T-cell (primary cell): ENCODE measurements around the gene GABPB2. TPM values are rescaled to one million over a fixed set of nuclear protein-coding genes. Genes with fewer than 3 reads are reported as not detected.
A peak's percentile ranks its signal among the peaks of the same experiment; 100 is the strongest.

Experiments
- ATAC-seq, 4 experiments: fragments of 200-7000 bp in 3 of 4; fragments of 150-1000 bp in 1 of 4; cut with Tn5 transposase; replicated peaks in 1 of 4; 1 replicate in 3 of 4; 2 replicates in 1 of 4; pipeline ENCODE4 v1.10.0; 2021; ENCODE audit warnings: moderate library complexity in 3 of 4, mild to moderate bottlenecking in 2 of 4, moderate number of reproducible peaks in 1 of 4
- CTCF ChIA-PET, 2 donors: fragments of 300-600 bp; sonication (Branson Sonifier 250); formaldehyde crosslinking; loops; one replicate each; lab custom pipeline; 2022; ENCODE audit warnings: antibody characterized with exemption in 2 of 2; lab: Charles Lee
- POLR2A ChIA-PET, 2 donors: fragments of 300-600 bp; sonication (Branson Sonifier 250); formaldehyde crosslinking; loops; one replicate each; lab custom pipeline; 2022; ENCODE audit warnings: antibody characterized with exemption in 2 of 2; lab: Charles Lee
- DNase-seq, 35 experiments: peaks; one replicate each; pipeline versions ENCODE4 v3.0.0 to v3.0.0-alpha.2; 2013 to 2023
- H3K27ac ChIP-seq: one replicate; pipeline ENCODE4 v1.5.1; 2013; ENCODE audit warnings: low read length
- H3K27me3 ChIP-seq, 2 experiments: replicated peaks in 1 of 2; 1 replicate in 1 of 2; 2 replicates in 1 of 2; pipeline versions ENCODE4 v1.6.1 to v1.7.0; 2013; ENCODE audit warnings: low read length in 1 of 2, mixed read lengths in 1 of 2; ENCODE audit not compliant: control insufficient read depth in 2 of 2, insufficient read depth in 2 of 2; ENCODE audit errors: extremely low read depth in 1 of 2
- H3K36me3 ChIP-seq, 2 donors: 1 replicate in 1 of 2; 2 replicates in 1 of 2; pipeline versions ENCODE4 v1.6.1 to v1.7.0; 2013; ENCODE audit warnings: low read length in 1 of 2; ENCODE audit not compliant: control insufficient read depth in 2 of 2, insufficient read depth in 1 of 2; ENCODE audit errors: extremely low read depth in 1 of 2
- H3K4me1 ChIP-seq, 2 experiments: 1 replicate in 1 of 2; 2 replicates in 1 of 2; pipeline versions ENCODE4 v1.6.1 to v1.7.0; 2013; ENCODE audit warnings: low read length in 2 of 2, mixed read lengths in 1 of 2; ENCODE audit not compliant: insufficient read depth in 2 of 2, control insufficient read depth in 1 of 2; ENCODE audit errors: extremely low read depth in 1 of 2
- H3K4me3 ChIP-seq, 2 donors: 1 replicate in 1 of 2; 2 replicates in 1 of 2; pipeline versions ENCODE4 v1.5.1 to v1.7.0; 2013; ENCODE audit warnings: mild to moderate bottlenecking in 2 of 2, low read length in 1 of 2, moderate library complexity in 1 of 2; ENCODE audit not compliant: control insufficient read depth in 1 of 2; ENCODE audit errors: extremely low read depth in 1 of 2
- H3K9me3 ChIP-seq: 2 replicates; pipeline ENCODE4 v1.7.0; 2013
- H3K27ac Mint-ChIP-seq, 2 donors: one replicate each; pipeline ENCODE4 v1.8.0; 2020 to 2021; ENCODE audit warnings: mild to moderate bottlenecking in 2 of 2, mixed read lengths in 2 of 2
- H3K27me3 Mint-ChIP-seq, 2 donors: one replicate each; pipeline ENCODE4 v1.8.0; 2021 to 2022; ENCODE audit warnings: mixed read lengths in 2 of 2
- H3K36me3 Mint-ChIP-seq: one replicate; pipeline ENCODE4 v1.8.0; 2021; ENCODE audit warnings: mixed read lengths
- H3K4me1 Mint-ChIP-seq, 3 donors: one replicate each; pipeline ENCODE4 v1.8.0; 2020 to 2022; ENCODE audit warnings: mixed read lengths in 3 of 3, mild to moderate bottlenecking in 1 of 3
- H3K4me3 Mint-ChIP-seq, 3 donors: one replicate each; pipeline ENCODE4 v1.8.0; 2020 to 2022; ENCODE audit warnings: mild to moderate bottlenecking in 3 of 3, mixed read lengths in 3 of 3, moderate library complexity in 3 of 3
- H3K9me3 Mint-ChIP-seq, 3 donors: one replicate each; pipeline ENCODE4 v1.8.0; 2020 to 2022; ENCODE audit warnings: mixed read lengths in 3 of 3
- WGBS: methylation state at CpG from one replicate; pipeline ENCODE4 v1.1.5; 2013; ENCODE audit warnings: missing lambda C conversion rate; ENCODE audit not compliant: insufficient coverage; 5-methylcytosine and 5-hydroxymethylcytosine counted together
- total RNA-seq, 35 experiments: library from RNA in 6 of 35; stranded (reverse) in 6 of 35; fragments of 120-200 nt in 1 of 35; gene quantifications; one replicate each; pipeline versions ENCODE4 v1.2.1 to v1.2.4 and lab custom pipeline; 2013 to 2026

Gene GABPB2
- total RNA-seq, 5 donors from 2014 or later (not counting 1 experiment from before 2014, with no cell fraction given): 29.6 to 41.3 (median 32.5) TPM

DNA sequence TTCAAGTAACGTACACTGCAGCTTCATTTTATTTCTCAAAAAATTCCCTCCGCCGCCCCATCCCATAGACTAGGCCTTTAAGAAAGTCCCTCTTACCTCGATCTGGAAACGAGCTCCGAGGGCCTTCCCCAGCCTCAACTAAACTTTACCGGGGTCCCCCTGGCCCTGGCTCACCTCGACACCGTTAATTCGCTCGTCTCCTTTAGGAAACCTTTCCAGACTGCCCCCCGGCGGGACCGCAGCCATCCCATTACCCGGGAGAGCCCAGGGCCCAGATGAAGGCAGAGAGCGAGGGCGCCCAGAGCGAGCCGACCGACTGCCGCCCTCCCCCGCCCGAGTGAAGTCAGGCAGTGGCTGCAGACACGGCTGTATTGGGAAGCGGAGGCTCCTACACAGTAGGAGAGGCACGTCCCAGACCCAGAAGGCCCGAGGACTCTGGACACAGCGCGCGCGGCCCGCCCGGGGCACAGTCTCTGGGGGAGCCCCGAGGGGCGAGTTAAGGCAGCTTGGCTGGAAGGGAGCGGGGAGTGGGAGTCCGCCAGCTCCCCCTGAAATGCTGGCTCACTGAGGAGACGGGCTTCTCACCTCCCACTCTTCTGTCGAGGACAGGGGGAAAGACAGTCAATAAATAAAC is 61.3 kb downstream of the GABPB2 start:
- WGBS: 81% methylated on average over 27 of the region's 39 CpGs
- peaks cover 2 to 11% of the 10 kb centered on the region in 2 experiments for H3K4me1 ChIP-seq
- POLR2A ChIA-PET: interaction anchor here (0.5 to 0.7 kb wide), 3 partner anchors 10 to 98 kb away, joined by 3 to 4 read pairs (median 3); no protein-coding TSS in a partner anchor
- CTCF ChIA-PET: interaction anchor here (0.6 to 1.5 kb wide), 6 partner anchors 16 to 536 kb away, joined by 3 to 8 read pairs (median 4); no protein-coding TSS in a partner anchor
- peak overlapping the region; percentile 27 to 64 for H3K4me3 ChIP-seq
- Mint-ChIP-seq H3K27ac (peak overlapping the region; percentile 24 to 82), H3K9me3 (no peaks in the 10 kb centered on the region), H3K4me1 (peaks cover 7 to 14% (median 13%) of the 10 kb centered on the region in 3 donors), H3K4me3 (peak overlapping the region; percentile 71 to 77 (median 76)), H3K36me3 (peaks cover 5% of the 10 kb centered on the region), H3K27me3 (peaks cover 0 to 4% of the 10 kb centered on the region in 2 donors)
- H3K27ac ChIP-seq: no peak overlapping the region
- no peaks in the 10 kb centered on the region for H3K9me3 ChIP-seq
- H3K27me3 ChIP-seq: peaks cover 0 to 13% of the 10 kb centered on the region in 2 experiments
- no peak for ATAC-seq
- H3K36me3 ChIP-seq: no peaks in the 10 kb centered on the region
- DNase-seq: no peak

DNA sequence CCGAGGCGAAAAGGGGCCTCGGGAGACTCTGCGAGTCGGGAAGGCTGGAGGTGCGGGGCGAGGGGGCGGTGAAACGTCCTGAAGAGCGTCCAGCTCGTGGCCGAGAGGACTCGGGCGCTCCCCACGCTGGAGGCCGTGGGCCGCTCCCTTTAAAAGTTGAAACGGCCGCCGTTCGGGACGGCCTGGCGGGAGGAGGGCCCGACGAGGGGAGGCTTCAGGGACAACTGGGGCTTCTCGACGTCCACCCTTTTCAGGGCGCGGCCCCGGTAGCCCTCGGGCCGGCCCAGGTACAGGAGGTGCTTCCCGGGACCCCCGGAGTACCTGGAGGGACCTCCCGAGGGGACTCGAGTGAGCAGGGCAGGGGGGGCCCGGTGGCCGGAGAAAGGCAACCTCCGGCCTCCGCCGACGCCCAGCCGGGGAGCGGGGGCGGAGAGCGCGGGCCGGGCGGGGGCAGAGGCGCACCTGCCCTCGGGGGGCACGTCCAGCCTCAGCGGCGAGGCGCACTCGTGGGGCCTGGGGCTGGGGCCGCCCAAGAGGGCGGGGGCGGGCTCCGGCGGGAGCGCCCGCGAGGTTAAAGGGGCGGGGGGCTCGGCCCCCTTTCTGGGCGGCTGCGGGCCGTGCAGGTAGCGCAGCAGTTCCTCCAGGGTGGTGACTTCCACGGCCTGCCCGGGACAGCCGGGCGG is 61.9 kb downstream of the GABPB2 start:
- no peak for ATAC-seq
- Mint-ChIP-seq H3K27ac (no peak overlapping the region), H3K36me3 (peaks cover 6% of the 10 kb centered on the region), H3K27me3 (peaks cover 0 to 4% of the 10 kb centered on the region in 2 donors), H3K9me3 (no peaks in the 10 kb centered on the region), H3K4me1 (peaks cover 7 to 14% (median 13%) of the 10 kb centered on the region in 3 donors), H3K4me3 (peak overlapping the region in 2 of 3 donors; percentile 71 to 77)
- no peaks in the 10 kb centered on the region for H3K9me3 ChIP-seq
- H3K4me1 ChIP-seq: peaks cover 2 to 11% of the 10 kb centered on the region in 2 experiments
- no peaks in the 10 kb centered on the region for H3K36me3 ChIP-seq
- no peak for DNase-seq
- peaks cover 0 to 13% of the 10 kb centered on the region in 2 experiments for H3K27me3 ChIP-seq
- no peak overlapping the region for H3K4me3 ChIP-seq
- CTCF ChIA-PET: no interaction called here
- no peak overlapping the region for H3K27ac ChIP-seq
- 97% methylated on average over 61 of the region's 74 CpGs for whole genome bisulfite sequencing
- POLR2A ChIA-PET: no interaction called here

DNA sequence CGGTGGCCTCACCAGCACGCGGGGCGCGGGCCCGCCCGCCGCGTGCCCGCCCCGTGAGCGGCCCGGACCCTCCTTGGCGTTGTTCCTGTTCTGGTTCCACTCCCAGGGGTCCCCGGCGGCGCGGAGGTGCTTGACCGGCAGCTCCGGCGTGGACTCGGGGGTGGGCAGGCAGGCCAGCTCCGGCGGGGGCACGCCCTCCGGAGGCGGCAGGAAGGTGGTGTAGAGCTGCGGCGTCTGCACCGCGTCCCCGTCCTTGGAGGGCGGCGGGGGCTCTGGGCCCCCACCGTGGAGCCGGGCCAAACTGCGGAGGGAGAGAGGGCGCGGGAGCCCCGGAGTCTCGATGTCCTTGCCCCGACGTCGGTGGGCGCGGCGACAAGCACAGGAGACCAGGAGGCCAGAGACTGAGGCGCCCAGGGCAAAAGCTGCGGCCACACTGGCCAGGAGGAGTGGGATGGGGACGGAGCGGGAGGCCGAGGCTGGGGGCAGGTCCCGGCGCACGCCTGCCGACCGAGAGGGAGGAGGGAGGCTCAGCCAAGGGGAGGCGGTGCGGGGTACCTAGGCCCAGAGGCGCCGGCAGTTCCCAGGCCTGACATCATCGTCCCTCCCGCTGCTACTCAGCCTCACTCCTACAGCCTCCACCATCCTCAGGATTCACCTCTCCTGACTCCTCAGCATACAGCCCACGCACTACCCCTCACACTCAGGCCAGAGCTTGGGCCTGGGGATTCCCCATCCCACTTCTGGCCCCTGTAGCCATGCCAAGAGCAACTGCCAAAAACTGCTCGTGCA is 62.7 kb downstream of the GABPB2 start:
- H3K27me3 Mint-ChIP-seq: peaks cover 0 to 4% of the 10 kb centered on the region in 2 donors
- Histone ChIP-seq H3K4me3 (no peak overlapping the region), H3K9me3 (no peaks in the 10 kb centered on the region), H3K27me3 (peaks cover 0 to 13% of the 10 kb centered on the region in 2 experiments), H3K36me3 (no peaks in the 10 kb centered on the region), H3K4me1 (peaks cover 2 to 11% of the 10 kb centered on the region in 2 experiments), H3K27ac (no peak overlapping the region)
- CTCF ChIA-PET: interaction anchor here in 1 of 2 donors (0.6 kb wide), 1 partner anchor 248 kb away, joined by 3 read pairs; no protein-coding TSS in a partner anchor
- no peak overlapping the region for H3K4me3 Mint-ChIP-seq
- H3K4me1 Mint-ChIP-seq: peaks cover 7 to 14% (median 13%) of the 10 kb centered on the region in 3 donors
- no peak for DNase-seq
- no peaks in the 10 kb centered on the region for H3K9me3 Mint-ChIP-seq
- no peak for ATAC-seq
- peaks cover 6% of the 10 kb centered on the region for H3K36me3 Mint-ChIP-seq
- POLR2A ChIA-PET: no interaction called here
- H3K27ac Mint-ChIP-seq: no peak overlapping the region
- 97% methylated on average over 49 of the region's 65 CpGs for WGBS

DNA sequence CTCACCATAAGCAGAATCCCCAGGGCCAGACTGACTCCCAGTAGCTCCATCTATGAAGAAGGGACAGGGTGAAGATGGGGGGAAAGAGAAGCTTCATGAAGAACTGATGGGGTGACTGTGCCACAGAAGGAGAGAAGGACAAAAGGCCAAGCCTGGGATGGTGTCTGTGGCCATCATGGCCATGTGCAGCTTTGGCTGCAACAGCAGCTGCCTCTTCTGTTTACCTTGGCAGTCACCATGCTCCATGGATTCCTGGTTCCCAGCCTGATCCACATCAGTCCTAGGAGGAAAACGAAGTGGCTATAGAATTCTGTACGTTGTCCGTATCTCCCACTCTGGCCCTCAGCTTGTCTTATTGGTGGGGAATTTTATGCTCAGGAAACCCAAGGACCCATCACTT is 63.8 kb downstream of the GABPB2 start:
- peaks cover 0 to 13% of the 10 kb centered on the region in 2 experiments for H3K27me3 ChIP-seq
- H3K4me1 ChIP-seq: peaks cover 2 to 11% of the 10 kb centered on the region in 2 experiments
- peaks cover 0 to 4% of the 10 kb centered on the region in 2 donors for H3K27me3 Mint-ChIP-seq
- H3K27ac ChIP-seq: no peak overlapping the region
- no peak overlapping the region for H3K4me3 ChIP-seq
- ChIA-PET CTCF (interaction anchor here in 1 of 2 donors (0.5 kb wide), 1 partner anchor 91 kb away, joined by 3 read pairs; no protein-coding TSS in a partner anchor), POLR2A (interaction anchor here in 1 of 2 donors (0.7 kb wide), 1 partner anchor 21 kb away, joined by 3 read pairs; no protein-coding TSS in a partner anchor)
- no peak overlapping the region for H3K4me3 Mint-ChIP-seq
- ATAC-seq: no peak
- H3K27ac Mint-ChIP-seq: peak overlapping the region in 1 of 2 donors; percentile 4
- H3K9me3 ChIP-seq: no peaks in the 10 kb centered on the region
- WGBS: no CpG with 5 or more reads among the region's 3 CpGs
- H3K36me3 Mint-ChIP-seq: peaks cover 6% of the 10 kb centered on the region
- H3K36me3 ChIP-seq: no peaks in the 10 kb centered on the region
- H3K9me3 Mint-ChIP-seq: no peaks in the 10 kb centered on the region
- no peak for DNase-seq
- H3K4me1 Mint-ChIP-seq: peaks cover 7 to 14% (median 13%) of the 10 kb centered on the region in 3 donors

DNA sequence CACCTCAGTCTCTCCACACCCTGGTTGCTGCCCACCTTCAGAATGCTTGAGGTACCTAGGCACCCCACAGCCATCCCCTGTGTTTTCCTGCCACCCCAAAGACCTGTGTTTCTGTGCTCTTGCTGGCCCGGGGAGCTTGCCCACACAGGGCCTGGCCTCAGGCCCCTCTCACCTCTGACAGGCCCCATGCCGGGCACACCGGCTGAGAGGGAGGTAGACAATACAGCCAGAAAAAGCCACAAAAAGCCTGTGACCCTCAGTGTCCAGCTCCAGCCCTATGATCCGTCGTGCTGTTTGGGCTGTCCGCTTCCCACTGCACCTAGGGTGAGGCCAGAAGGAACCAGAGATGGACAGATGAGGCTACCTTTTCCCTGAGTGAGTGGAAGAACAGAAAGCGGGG is 64.4 kb downstream of the GABPB2 start:
- DNase-seq (no peak), ATAC-seq (no peak)
- Mint-ChIP-seq H3K4me3 (no peak overlapping the region), H3K36me3 (peaks cover 6% of the 10 kb centered on the region), H3K9me3 (no peaks in the 10 kb centered on the region), H3K27ac (no peak overlapping the region), H3K27me3 (peaks cover 0 to 4% of the 10 kb centered on the region in 2 donors), H3K4me1 (peaks cover 7 to 14% (median 13%) of the 10 kb centered on the region in 3 donors)
- peaks cover 2 to 11% of the 10 kb centered on the region in 2 experiments for H3K4me1 ChIP-seq
- H3K27ac ChIP-seq: no peak overlapping the region
- no peak overlapping the region for H3K4me3 ChIP-seq
- H3K27me3 ChIP-seq: peaks cover 0 to 13% of the 10 kb centered on the region in 2 experiments
- POLR2A ChIA-PET: interaction anchor here in 1 of 2 donors (0.5 kb wide), 1 partner anchor 74 kb away, joined by 3 read pairs; no protein-coding TSS in a partner anchor
- CTCF ChIA-PET: interaction anchor here in 1 of 2 donors (0.6 kb wide), 1 partner anchor 16 kb away, joined by 3 read pairs; no protein-coding TSS in a partner anchor
- H3K9me3 ChIP-seq: no peaks in the 10 kb centered on the region
- no peaks in the 10 kb centered on the region for H3K36me3 ChIP-seq
- WGBS: 86% methylated on average over 5 of the region's 7 CpGs
